Activated CD4-positive, alpha-beta T cell treated with anti-CD3 and anti-CD28 coated beads for 4 hours (primary cell): ENCODE data around the gene MKX.

Source experiments
- DNase-seq, 2 donors: peaks; one replicate each; pipeline ENCODE4 v3.0.0-alpha.2; 2020

Gene MKX

GRCh38 chr10:27745732-27746396 is at the start of gene MKX:
Gene MKX (minus strand): TSS chr10:27745819. CDS start chr10:27743415, 2,404 bp downstream.
- peak; percentile 13 to 15 for DNase-seq

GRCh38 chr10:27794157-27794556 is 48.5 kb upstream of the MKX start:
- no peak for DNase-seq

GRCh38 chr10:27792216-27792615 is 46.6 kb upstream of the MKX start:
- no peak for DNase-seq

- DNase-seq: no peak
These were observed 38.7 kb upstream of the MKX start for GRCh38 chr10:27784272-27784671.

GRCh38 chr10:27783660-27784059 is 38.0 kb upstream of the MKX start:
- peak in 1 of 2 donors; percentile 3 for DNase-seq

- no peak for DNase-seq
These were observed 33.9 kb upstream of the MKX start for GRCh38 chr10:27779462-27780015.

- no peak for DNase-seq
These were observed 29.2 kb upstream of the MKX start for GRCh38 chr10:27774831-27775230.

- DNase-seq: no peak
These were observed 25.6 kb upstream of the MKX start for GRCh38 chr10:27771231-27771630.

GRCh38 chr10:27770181-27770580 is 24.6 kb upstream of the MKX start:
- no peak for DNase-seq

- no peak for DNase-seq
These were observed 15.2 kb upstream of the MKX start for GRCh38 chr10:27760867-27761266.

GRCh38 chr10:27759483-27760272 is 14.1 kb upstream of the MKX start:
- DNase-seq: no peak

- no peak for DNase-seq
These were observed 7.1 kb upstream of the MKX start for GRCh38 chr10:27752673-27753237.

- DNase-seq: no peak
These were observed 3.0 kb upstream of the MKX start for GRCh38 chr10:27748601-27749000.

GRCh38 chr10:27747096-27747451 is 1.5 kb upstream of the MKX start:
- DNase-seq: no peak

GRCh38 chr10:27746397-27747095 is 927 bp upstream of the MKX start:
- no peak for DNase-seq

- peak in 1 of 2 donors; percentile 6 for DNase-seq
These were observed 552 bp downstream of the MKX start for GRCh38 chr10:27744802-27745731.

- DNase-seq: peak in 1 of 2 donors; percentile 11
These were observed 1.5 kb downstream of the MKX start for GRCh38 chr10:27743877-27744801.

- peak; percentile 20 to 23 for DNase-seq
These were observed 2.4 kb downstream of the MKX start for GRCh38 chr10:27743012-27743876.

GRCh38 chr10:27742195-27743011 is 3.2 kb downstream of the MKX start:
- peak; percentile 76 for DNase-seq
